H1 (cell line): Measurements from ENCODE around the gene NRTN. TPM values are rescaled to one million over a fixed set of nuclear protein-coding genes. Genes with fewer than 3 reads are reported as not detected.

Experiments
- CTCF ChIA-PET: fragments of 300-600 bp; sonication (Branson Sonifier 250); formaldehyde crosslinking; loops from one replicate; lab custom pipeline; 2021; ENCODE audit not compliant: partially characterized antibody; lab: Charles Lee
- POLR2A ChIA-PET: fragments of 300-600 bp; sonication (Branson Sonifier 250); formaldehyde crosslinking; loops from one replicate; lab custom pipeline; 2021; ENCODE audit warnings: inconsistent platforms; ENCODE audit not compliant: partially characterized antibody; lab: Charles Lee
- DNase-seq, 2 experiments: peaks; one replicate each; pipeline versions ENCODE4 v3.0.0 to v3.0.0-alpha.2; 2010 to 2022; ENCODE audit warnings: low spot score in 2 of 2, low read depth in 1 of 2, mixed read lengths in 1 of 2
- FAIRE-seq: peaks from 2 replicates; lab custom pipeline; 2011; peaks lifted over from hg19 to GRCh38; lab: Jason Lieb, UNC
- H2AFZ ChIP-seq: 2 replicates; pipeline ENCODE4 v1.8.1; 2012; ENCODE audit warnings: low read length, inconsistent platforms
- H2AK5ac ChIP-seq: 2 replicates; pipeline ENCODE4 v1.6.1; 2013; ENCODE audit warnings: low read depth, low read length
- H2BK120ac ChIP-seq: replicated peaks from 2 replicates; pipeline ENCODE3; 2013; ENCODE audit warnings: low read depth, low read length, inconsistent platforms
- H2BK12ac ChIP-seq: 2 replicates; pipeline ENCODE4 v1.6.1; 2013; ENCODE audit warnings: low read depth, low read length
- H2BK15ac ChIP-seq: 2 replicates; pipeline ENCODE4 v1.6.1; 2013; ENCODE audit warnings: low read length
- H2BK20ac ChIP-seq: 2 replicates; pipeline ENCODE4 v1.6.1; 2013; ENCODE audit warnings: low read length
- H2BK5ac ChIP-seq: 2 replicates; pipeline ENCODE4 v1.6.1; 2013; ENCODE audit warnings: low read depth, low read length
- H3K14ac ChIP-seq: 2 replicates; pipeline ENCODE4 v1.6.1; 2013; ENCODE audit warnings: inconsistent platforms; ENCODE audit not compliant: insufficient read length
- H3K18ac ChIP-seq: 2 replicates; pipeline ENCODE4 v1.6.1; 2013; ENCODE audit warnings: low read length; ENCODE audit errors: extremely low read depth
- H3K23ac ChIP-seq: 2 replicates; pipeline ENCODE4 v1.6.1; 2013; ENCODE audit warnings: inconsistent platforms; ENCODE audit not compliant: insufficient read length
- H3K23me2 ChIP-seq: 2 replicates; pipeline ENCODE4 v1.6.1; 2013; ENCODE audit warnings: low read depth, low read length
- H3K27ac ChIP-seq: 2 replicates; pipeline ENCODE4 v1.6.1; 2011; ENCODE audit warnings: low read depth, low read length, inconsistent platforms
- H3K27me3 ChIP-seq, 4 experiments: replicated peaks in 1 of 4; 1 replicate in 1 of 4; 2 replicates in 3 of 4; pipeline versions ENCODE4 v1.6.1 to v1.8.1; 2011 to 2013; ENCODE audit warnings: low read length in 3 of 4, mild to moderate bottlenecking in 3 of 4, inconsistent platforms in 2 of 4, mixed read lengths in 2 of 4, moderate library complexity in 1 of 4; ENCODE audit not compliant: control insufficient read depth in 3 of 4, insufficient read depth in 3 of 4; ENCODE audit errors: extremely low read depth in 1 of 4
- H3K36me3 ChIP-seq, 4 experiments: 2 replicates each; pipeline versions ENCODE4 v1.6.1 to v1.8.1; 2011 to 2013; ENCODE audit warnings: mild to moderate bottlenecking in 4 of 4, low read length in 3 of 4, moderate library complexity in 2 of 4, control low read depth in 1 of 4, inconsistent platforms in 1 of 4; ENCODE audit not compliant: insufficient read depth in 4 of 4, control insufficient read depth in 2 of 4
- H3K4ac ChIP-seq: replicated peaks from 2 replicates; pipeline ENCODE3; 2013; ENCODE audit warnings: low read length, low read depth, mixed read lengths, inconsistent platforms; ENCODE audit not compliant: insufficient read length
- H3K4me1 ChIP-seq, 4 experiments: replicated peaks in 1 of 4; 1 replicate in 1 of 4; 2 replicates in 3 of 4; pipeline versions ENCODE4 v1.6.1 to v1.8.1; 2011 to 2013; ENCODE audit warnings: low read length in 3 of 4, inconsistent platforms in 2 of 4, mixed read lengths in 1 of 4; ENCODE audit not compliant: insufficient read depth in 4 of 4, control insufficient read depth in 3 of 4
- H3K4me2 ChIP-seq, 2 experiments: 2 replicates each; pipeline versions ENCODE4 v1.6.1 to v1.8.1; 2011 to 2013; ENCODE audit warnings: low read depth in 2 of 2, low read length in 2 of 2, control low read depth in 1 of 2, inconsistent platforms in 1 of 2, mild to moderate bottlenecking in 1 of 2; ENCODE audit not compliant: insufficient read depth in 1 of 2
- H3K4me3 ChIP-seq, 4 experiments: fragments of 200-600, 300-600 bp in 1 of 4; sonication (generic), shearing (Covaris generic), sonication (Bioruptor Twin) in 1 of 4; 2 replicates each; pipeline versions ENCODE4 v1.5.1 to v1.8.1; 2011 to 2016; ENCODE audit warnings: low read length in 4 of 4, low read depth in 3 of 4, control low read depth in 2 of 4, inconsistent platforms in 2 of 4, mild to moderate bottlenecking in 2 of 4, mixed read lengths in 1 of 4, moderate library complexity in 1 of 4; ENCODE audit not compliant: insufficient read depth in 2 of 4; ENCODE audit errors: extremely low read depth in 1 of 4
- H3K56ac ChIP-seq: replicated peaks from 2 replicates; pipeline ENCODE3; 2013; ENCODE audit warnings: low read depth, mild to moderate bottlenecking, mixed read lengths, low read length, inconsistent platforms; ENCODE audit not compliant: insufficient read length
- H3K79me1 ChIP-seq: 2 replicates; pipeline ENCODE4 v1.6.1; 2013; ENCODE audit warnings: low read depth, low read length, control low read depth
- H3K79me2 ChIP-seq, 2 experiments: 2 replicates each; pipeline versions ENCODE4 v1.6.1 to v1.8.1; 2012 to 2013; ENCODE audit warnings: low read length in 2 of 2, mild to moderate bottlenecking in 2 of 2, inconsistent platforms in 1 of 2; ENCODE audit not compliant: insufficient read depth in 2 of 2, control insufficient read depth in 1 of 2
- H3K9ac ChIP-seq, 4 experiments: replicated peaks in 1 of 4; 1 replicate in 1 of 4; 2 replicates in 3 of 4; pipeline versions ENCODE4 v1.6.1 to v1.8.1; 2011 to 2013; ENCODE audit warnings: low read depth in 3 of 4, low read length in 3 of 4, control low read depth in 2 of 4, mild to moderate bottlenecking in 2 of 4, moderate library complexity in 2 of 4, inconsistent platforms in 1 of 4; ENCODE audit errors: extremely low read depth in 1 of 4
- H3K9me3 ChIP-seq, 2 experiments: 2 replicates each; pipeline versions ENCODE4 v1.6.1 to v1.8.1; 2012 to 2013; ENCODE audit warnings: mild to moderate bottlenecking in 2 of 2, moderate library complexity in 2 of 2, control low read depth in 1 of 2, inconsistent platforms in 1 of 2, low read depth in 1 of 2, low read length in 1 of 2, mixed read lengths in 1 of 2; ENCODE audit not compliant: insufficient read depth in 2 of 2
- H4K20me1 ChIP-seq, 2 experiments: replicated peaks in 1 of 2; 2 replicates each; pipeline versions ENCODE3 to v1.8.1; 2011 to 2013; ENCODE audit warnings: inconsistent platforms in 2 of 2, low read length in 2 of 2, mild to moderate bottlenecking in 1 of 2; ENCODE audit not compliant: insufficient read depth in 2 of 2, control insufficient read depth in 1 of 2
- H4K5ac ChIP-seq: 2 replicates; pipeline ENCODE4 v1.6.1; 2013; ENCODE audit warnings: low read length, low read depth, mixed read lengths, inconsistent platforms; ENCODE audit not compliant: insufficient read length
- H4K8ac ChIP-seq: 2 replicates; pipeline ENCODE4 v1.8.0; 2013; ENCODE audit warnings: mild to moderate bottlenecking, moderate library complexity, low read length, inconsistent platforms; ENCODE audit not compliant: insufficient read depth; ENCODE audit errors: extremely low read depth
- H4K91ac ChIP-seq: replicated peaks from 2 replicates; pipeline ENCODE3; 2013; ENCODE audit warnings: low read length, mixed read lengths, inconsistent platforms; ENCODE audit not compliant: insufficient read length
- WGBS, 2 experiments: shearing (Covaris generic) in 1 of 2; methylation state at CpG; one replicate each; pipeline versions ENCODE4 v1.1.6 to v1.1.7; 2013 to 2015; ENCODE audit warnings: low lambda C conversion rate in 2 of 2, mixed read lengths in 2 of 2, inconsistent platforms in 1 of 2, low coverage in 1 of 2, missing lambda C conversion rate in 1 of 2; ENCODE audit not compliant: insufficient replicate concordance in 2 of 2, insufficient coverage in 1 of 2, insufficient read length in 1 of 2; ENCODE audit errors: extremely low coverage in 1 of 2, missing lambda C conversion rate in 1 of 2; 5-methylcytosine and 5-hydroxymethylcytosine counted together
- long read RNA-seq, 2 experiments: library from RNA in 1 of 2; library from capped mRNA in 1 of 2; stranded (forward); transcript quantifications; one replicate each; pipeline ENCODE4 v2.0.0, GENCODE V29; 2021; ENCODE audit warnings: inconsistent platforms in 1 of 2
- polyA minus RNA-seq, 3 experiments: library from RNA; depleted of rRNA, polyadenylated mRNA; stranded (reverse); fragments of >200 nt; gene quantifications; 1 replicate in 2 of 3; 2 replicates in 1 of 3; pipeline ENCODE4 v1.2.3, GENCODE V29; 2011
- polyA plus RNA-seq, 7 experiments: library from polyadenylated mRNA; depleted of rRNA in 3 of 7; stranded (reverse) in 5 of 7; unstranded in 2 of 7; fragments of >200 nt in 5 of 7; fragments of 200-250 nt in 2 of 7; gene quantifications; 1 replicate in 5 of 7; 2 replicates in 1 of 7; 4 replicates in 1 of 7; pipeline versions ENCODE4 v1.2.1 to v1.2.3, GENCODE V29; 2011 to 2013; ENCODE audit warnings: missing spikeins in 2 of 7, mixed read lengths in 2 of 7
- total RNA-seq: library from RNA; stranded (reverse); fragmentation: NEBNext Ultra II Directional; extraction: Animal tissue kit (Norgen Biotek cat#: 25700); gene quantifications from 2 replicates; pipeline ENCODE4 v1.2.1, GENCODE V29; 2021
- TF ChIP-seq, protein P1 (sequence below): IDR thresholded peaks from 2 replicates; pipeline ENCODE4 v1.6.1; 2012; ENCODE audit warnings: inconsistent platforms
- TF ChIP-seq, protein P2 (sequence below), 3 experiments: IDR thresholded peaks; 1 replicate in 2 of 3; 2 replicates in 1 of 3; pipeline versions ENCODE4 v1.5.1 to v1.6.1; 2011; ENCODE audit warnings: low read length in 3 of 3, mild to moderate bottlenecking in 3 of 3, inconsistent platforms in 2 of 3, low read depth in 1 of 3, moderate library complexity in 1 of 3; ENCODE audit not compliant: insufficient read depth in 1 of 3; ENCODE audit errors: control extremely low read depth in 1 of 3

NRTN gene, protein sequence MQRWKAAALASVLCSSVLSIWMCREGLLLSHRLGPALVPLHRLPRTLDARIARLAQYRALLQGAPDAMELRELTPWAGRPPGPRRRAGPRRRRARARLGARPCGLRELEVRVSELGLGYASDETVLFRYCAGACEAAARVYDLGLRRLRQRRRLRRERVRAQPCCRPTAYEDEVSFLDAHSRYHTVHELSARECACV
- 4.6 and 5.3 TPM in 2 replicates for total RNA-seq
- 3.9 and 5.9 TPM in 2 replicates for polyA plus RNA-seq (2011; rRNA removed)
- polyA plus RNA-seq (2011; cell fraction: cytosol; rRNA removed) = 4.0 TPM
- 5.5 TPM for polyA plus RNA-seq (2011; cell fraction: nucleus; rRNA removed)
- polyA plus RNA-seq (2012, experiment 1 of 2) = 1.2 to 4.4 TPM (median 4.2 TPM) in 4 replicates
- polyA plus RNA-seq (2012, experiment 2 of 2) = 2.0 TPM
- 3.0 TPM for polyA plus RNA-seq (2013, experiment 1 of 2)
- polyA plus RNA-seq (2013, experiment 2 of 2) = 3.9 TPM
- polyA minus RNA-seq (2011; rRNA and poly(A)+ RNA removed) = 1.5 and 1.6 TPM in 2 replicates
- 4.6 TPM for polyA minus RNA-seq (2011; cell fraction: cytosol; rRNA and poly(A)+ RNA removed)
- polyA minus RNA-seq (2011; cell fraction: nucleus; rRNA and poly(A)+ RNA removed) = 5.3 TPM
- long read RNA-seq, experiment 1, partial matches to known transcripts = 0 of 4 reads
- long read RNA-seq, experiment 1, other reads (novel, unspliced or antisense) = 3 of 4 reads
- long read RNA-seq, experiment 2 = 0 reads

DNA sequence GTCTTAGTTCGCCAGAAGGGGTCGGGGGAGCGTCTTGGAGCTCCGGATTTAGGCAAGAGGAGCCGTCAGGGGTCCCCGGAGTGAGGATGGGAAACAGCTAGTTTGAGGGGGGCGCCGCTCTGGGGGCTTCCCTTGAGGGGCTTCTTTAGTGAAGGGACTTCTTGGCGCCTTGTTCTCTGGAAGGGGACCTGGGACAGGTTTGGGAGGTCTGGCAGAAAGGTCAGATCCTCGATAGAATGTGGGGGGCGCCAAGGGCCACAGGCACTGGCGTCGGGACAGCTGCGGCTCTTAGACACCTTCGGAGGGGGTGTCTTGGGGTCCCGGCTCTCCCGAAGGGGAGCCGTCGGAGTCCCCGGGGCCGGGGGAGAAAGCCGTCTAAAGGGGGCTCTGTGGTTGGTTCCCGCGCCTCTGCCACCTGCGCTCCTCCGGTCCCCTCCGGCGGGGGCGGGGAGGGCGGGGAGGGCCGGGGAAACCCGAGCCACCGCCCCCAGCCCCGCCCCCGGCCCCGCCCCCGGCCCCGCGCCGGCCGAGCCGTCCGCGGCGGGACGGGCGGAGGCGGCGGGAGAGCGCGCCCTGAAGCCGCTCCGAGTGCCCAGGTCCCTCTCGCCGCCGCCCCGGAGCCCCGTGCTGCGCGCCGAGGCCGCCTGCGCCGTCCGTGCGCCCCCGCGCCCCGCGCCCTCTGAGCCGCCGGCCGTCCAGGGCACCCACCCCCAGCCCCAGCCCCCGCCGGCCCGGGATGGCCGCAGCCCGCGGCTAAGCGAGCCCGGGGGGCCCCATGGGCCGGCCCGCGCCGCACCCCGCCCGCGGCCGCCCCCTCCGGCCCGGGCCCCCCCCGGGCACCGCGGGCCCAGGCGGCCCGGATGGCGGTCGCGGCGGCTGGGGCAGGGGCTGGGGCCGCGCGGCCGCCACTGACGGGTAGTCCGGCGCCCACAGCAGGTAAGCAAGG lies at the start of gene NRTN:
Gene NRTN, plus strand, starts transcription at position 552 of the 946 bp plus-strand sequence. CDS start 19,099 bp downstream, outside the sequence.
- Histone ChIP-seq H3K4me1 (peaks cover 0 to 18% (median 10%) of the 10 kb centered on the region in 4 experiments; a peak in 5 of 7 replicates), H2BK12ac (no peak within 1 kb of the TSS), H4K20me1 (peaks cover 0 to 6% of the 10 kb centered on the region in 2 experiments), H3K23ac (no peak within 1 kb of the TSS), H3K27me3 (peaks cover 2 to 16% (median 8%) of the 10 kb centered on the region in 4 experiments; a peak in 6 of 7 replicates), H3K9me3 (no peaks in the 10 kb centered on the region), H3K4me3 (peak within 1 kb of the TSS; percentile 31 to 58 (median 34)), H4K8ac (peak within 1 kb of the TSS; percentile 38), H2AFZ (no peak within 1 kb of the TSS), H3K36me3 (no peaks in the 10 kb centered on the region), H3K79me1 (peaks cover 4% of the 10 kb centered on the region; the same call in 1 of the 2 replicates), H3K27ac (no peak within 1 kb of the TSS), H4K91ac (no peak within 1 kb of the TSS), H2BK20ac (no peak within 1 kb of the TSS), H3K56ac (no peak within 1 kb of the TSS), H2BK5ac (no peak within 1 kb of the TSS), H2BK15ac (no peak within 1 kb of the TSS), H3K4ac (no peak within 1 kb of the TSS), H3K23me2 (peaks cover 7% of the 10 kb centered on the region), H3K9ac (no peak within 1 kb of the TSS), H3K79me2 (no peaks in the 10 kb centered on the region; a peak in 1 of 4 replicates), H2AK5ac (no peak within 1 kb of the TSS), H3K14ac (no peak within 1 kb of the TSS), H4K5ac (no peak within 1 kb of the TSS), H3K4me2 (peak within 1 kb of the TSS; percentile 51 to 69), H2BK120ac (no peak within 1 kb of the TSS), H3K18ac (no peak within 1 kb of the TSS; the same call in 1 of the 2 replicates)
- ChIA-PET CTCF (interaction anchor here (0.7 to 2.4 kb wide), 56 partner anchors 8 to 216 kb away, joined by 3 to 58 read pairs (median 5); partner anchors contain the start of genes CAPS, CATSPERD, DUS3L and LONP1), POLR2A (interaction anchor here (0.8 to 3.4 kb wide), 14 partner anchors 9 to 115 kb away, joined by 3 to 35 read pairs (median 6); partner anchors contain the start of genes CATSPERD, DUS3L, LONP1 and NDUFA11)
- DNase-seq (peak in 1 of 2 experiments; percentile 77), FAIRE-seq (no peak)
- TF ChIP-seq, protein P1, sequence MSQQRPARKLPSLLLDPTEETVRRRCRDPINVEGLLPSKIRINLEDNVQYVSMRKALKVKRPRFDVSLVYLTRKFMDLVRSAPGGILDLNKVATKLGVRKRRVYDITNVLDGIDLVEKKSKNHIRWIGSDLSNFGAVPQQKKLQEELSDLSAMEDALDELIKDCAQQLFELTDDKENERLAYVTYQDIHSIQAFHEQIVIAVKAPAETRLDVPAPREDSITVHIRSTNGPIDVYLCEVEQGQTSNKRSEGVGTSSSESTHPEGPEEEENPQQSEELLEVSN = 0 out of 2 replicates have a peak, but pooled peaks have one; percentile 44
- TF ChIP-seq, protein P2, sequence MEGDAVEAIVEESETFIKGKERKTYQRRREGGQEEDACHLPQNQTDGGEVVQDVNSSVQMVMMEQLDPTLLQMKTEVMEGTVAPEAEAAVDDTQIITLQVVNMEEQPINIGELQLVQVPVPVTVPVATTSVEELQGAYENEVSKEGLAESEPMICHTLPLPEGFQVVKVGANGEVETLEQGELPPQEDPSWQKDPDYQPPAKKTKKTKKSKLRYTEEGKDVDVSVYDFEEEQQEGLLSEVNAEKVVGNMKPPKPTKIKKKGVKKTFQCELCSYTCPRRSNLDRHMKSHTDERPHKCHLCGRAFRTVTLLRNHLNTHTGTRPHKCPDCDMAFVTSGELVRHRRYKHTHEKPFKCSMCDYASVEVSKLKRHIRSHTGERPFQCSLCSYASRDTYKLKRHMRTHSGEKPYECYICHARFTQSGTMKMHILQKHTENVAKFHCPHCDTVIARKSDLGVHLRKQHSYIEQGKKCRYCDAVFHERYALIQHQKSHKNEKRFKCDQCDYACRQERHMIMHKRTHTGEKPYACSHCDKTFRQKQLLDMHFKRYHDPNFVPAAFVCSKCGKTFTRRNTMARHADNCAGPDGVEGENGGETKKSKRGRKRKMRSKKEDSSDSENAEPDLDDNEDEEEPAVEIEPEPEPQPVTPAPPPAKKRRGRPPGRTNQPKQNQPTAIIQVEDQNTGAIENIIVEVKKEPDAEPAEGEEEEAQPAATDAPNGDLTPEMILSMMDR (IDR thresholded peaks at IDR 0.05; ENCODE audit: control extremely low read depth in 1 of 3, insufficient read depth in 1 of 3, low read depth in 1 of 3, low read length in 3 of 3) = no peak
- 7% methylated on average over 21 of the region's 107 CpGs; no CpG with 5 or more reads in 1 of the 2 experiments for WGBS, 2 experiments
